GM19043 (cell line): ENCODE data around the gene CCDC97.

ENCODE experiments used
- ATAC-seq: cut with Tn5 transposase; IDR thresholded peaks from one replicate; pipeline ENCODE4 v1.9.1; 2021; ENCODE audit warnings: low read depth; ENCODE audit not compliant: unreplicated experiment

CCDC97 gene

GRCh38 chr19:41318696-41319499, 8.9 kb downstream of the CCDC97 start:
- ATAC-seq: no peak

GRCh38 chr19:41319500-41320184, 9.7 kb downstream of the CCDC97 start:
- no peak for ATAC-seq

GRCh38 chr19:41320185-41320518, 10.2 kb downstream of the CCDC97 start:
- no peak for ATAC-seq

GRCh38 chr19:41320568-41320967, 10.6 kb downstream of the CCDC97 start:
- ATAC-seq: no peak

GRCh38 chr19:41321204-41321599, 11.2 kb downstream of the CCDC97 start:
- ATAC-seq: no peak

GRCh38 chr19:41321600-41322270, 11.8 kb downstream of the CCDC97 start:
- ATAC-seq: no peak

- ATAC-seq: no peak
Observed at GRCh38 chr19:41322451-41322850, 12.5 kb downstream of the CCDC97 start.

- no peak for ATAC-seq
Observed at GRCh38 chr19:41323023-41323422, 13.1 kb downstream of the CCDC97 start.

GRCh38 chr19:41323430-41324125, 13.6 kb downstream of the CCDC97 start:
- ATAC-seq: no peak

- no peak for ATAC-seq
Observed at GRCh38 chr19:41324231-41324702, 14.3 kb downstream of the CCDC97 start.

GRCh38 chr19:41324921-41325639, 15.1 kb downstream of the CCDC97 start:
- ATAC-seq: no peak

- ATAC-seq: no peak
Observed at GRCh38 chr19:41325640-41325946, 15.6 kb downstream of the CCDC97 start.

- peak; percentile 46 for ATAC-seq
Observed at GRCh38 chr19:41325947-41326706, 16.2 kb downstream of the CCDC97 start.

- ATAC-seq: no peak
Observed at GRCh38 chr19:41327076-41327575, 17.2 kb downstream of the CCDC97 start.

GRCh38 chr19:41327576-41328156, 17.7 kb downstream of the CCDC97 start:
- ATAC-seq: peak; percentile 51

- ATAC-seq: no peak
Observed at GRCh38 chr19:41328157-41328841, 18.3 kb downstream of the CCDC97 start.

GRCh38 chr19:41328842-41329225, 18.9 kb downstream of the CCDC97 start:
- no peak for ATAC-seq

GRCh38 chr19:41330481-41330880, 20.5 kb downstream of the CCDC97 start:
- ATAC-seq: no peak
